Measurements from ENCODE around the gene RGL3. TPM values are rescaled to one million over a fixed set of nuclear protein-coding genes. Genes with fewer than 3 reads are reported as not detected.

RGL3 gene
- total and polyA plus RNA-seq, 2 of the 4 experiments (the other 2 are of a cell fraction): 0.18 to 0.62 TPM

DNA sequence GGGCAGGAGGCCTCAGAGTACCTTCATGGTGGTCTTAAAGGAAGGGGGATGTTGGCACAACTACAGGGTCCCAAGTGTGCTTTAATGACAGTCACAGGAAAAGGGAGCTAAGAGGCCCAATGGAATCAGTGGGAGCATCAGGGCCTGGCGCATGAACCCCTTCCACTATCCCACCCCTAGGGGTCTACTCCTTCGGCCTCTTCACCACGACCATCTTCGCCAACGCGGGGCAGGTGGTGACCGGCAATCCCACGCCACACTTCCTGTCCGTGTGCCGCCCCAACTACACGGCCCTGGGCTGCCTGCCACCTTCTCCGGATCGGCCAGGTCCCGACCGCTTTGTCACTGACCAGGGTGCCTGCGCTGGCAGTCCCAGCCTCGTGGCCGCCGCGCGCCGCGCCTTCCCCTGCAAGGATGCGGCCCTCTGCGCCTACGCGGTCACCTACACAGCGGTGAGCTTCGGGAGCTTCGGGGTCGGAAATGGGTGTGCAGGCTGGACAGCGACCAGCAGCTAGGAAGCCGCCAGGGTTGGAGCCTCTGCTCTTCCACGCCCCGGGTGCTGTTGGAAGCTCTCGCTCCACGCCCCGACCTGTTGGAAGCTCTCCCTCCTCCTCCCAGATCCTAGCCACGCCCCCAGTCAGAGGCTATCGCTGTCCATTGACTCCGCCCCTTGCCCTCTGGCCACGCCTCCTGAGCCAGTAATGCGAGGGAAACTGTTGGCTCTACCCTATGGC is 57.9 kb downstream of the RGL3 start:
- POLR2A ChIA-PET (ENCODE audit: unreplicated experiment): interaction anchor here (0.8 kb wide), 1 partner anchor 43 kb away, joined by 3 read pairs; no protein-coding TSS in a partner anchor
- peak; percentile 48; the same call in 1 of the 2 replicates for ATAC-seq (ENCODE audit: low read depth)
- Histone ChIP-seq H4K91ac (ENCODE audit: insufficient read depth, low read depth, low read length) (no peak overlapping the region), H2AFZ (replicated peaks; ENCODE audit: low read length, poor library complexity) (no peak overlapping the region), H3K4me1 (ENCODE audit: control insufficient read depth, insufficient read depth, low read length) (peaks cover 3% of the 10 kb centered on the region), H3K36me3 (ENCODE audit: control insufficient read depth, insufficient read depth, low read length) (peaks cover 39% of the 10 kb centered on the region), H3K27me3 (ENCODE audit: control insufficient read depth, insufficient read depth, low read length) (no peaks in the 10 kb centered on the region), H3K9ac (ENCODE audit: low read depth, low read length) (no peak overlapping the region), H4K8ac (ENCODE audit: low read depth in 2 of 2, low read length in 2 of 2) (no peak overlapping the region), H3K14ac (replicated peaks; ENCODE audit: low read depth, low read length) (no peak overlapping the region), H3K27ac (ENCODE audit: insufficient read depth, low read length) (no peak overlapping the region), H4K20me1 (ENCODE audit: insufficient read depth, low read length) (peaks cover 12% of the 10 kb centered on the region), H2BK15ac (ENCODE audit: low read depth, low read length) (no peak overlapping the region), H2BK5ac (ENCODE audit: low read depth, low read length, poor library complexity, severe bottlenecking) (no peak overlapping the region), H3K4me2 (ENCODE audit: low read depth, low read length) (no peak overlapping the region), H3K9me1 (ENCODE audit: insufficient read depth, low read length) (peaks cover 15% of the 10 kb centered on the region), H2AK5ac (ENCODE audit: low read depth, low read length) (no peak overlapping the region), H2BK20ac (ENCODE audit: low read depth, low read length) (no peak overlapping the region), H2BK120ac (ENCODE audit: low read depth, low read length) (no peak overlapping the region), H4K5ac (ENCODE audit: low read depth, low read length) (no peak overlapping the region), H3K23ac (ENCODE audit: low read depth, low read length) (no peak overlapping the region), H3K18ac (ENCODE audit: low read depth, low read length) (no peak overlapping the region), H3K79me1 (ENCODE audit: low read depth in 1 of 2, low read length in 2 of 2) (peaks cover 6 to 13% of the 10 kb centered on the region in 2 experiments; a peak in 3 of 4 replicates), H3K4ac (ENCODE audit: low read depth, low read length) (no peak overlapping the region), H2AK9ac (replicated peaks; ENCODE audit: low read depth, low read length, poor library complexity) (peak overlapping the region; percentile 24), H3K9me3 (ENCODE audit: control insufficient read depth, insufficient read depth, low read length) (no peaks in the 10 kb centered on the region), H3K56ac (ENCODE audit: extremely low read depth, insufficient read depth, low read length) (no peak overlapping the region), H3K4me3 (ENCODE audit: insufficient read depth, low read depth, low read length) (no peak overlapping the region)
- no peak for DNase-seq
- in situ Hi-C loops (cut with MboI; ENCODE audit: low sequenced_read_pairs) (no loop called here), intact Hi-C loops (cut with micrococcal nuclease) (no loop called here), dilution Hi-C loops (cut with HindIII; ENCODE audit: low sequenced_read_pairs, unreplicated experiment) (no loop called here)
- 76% methylated on average over 39 of the region's 43 CpGs; no CpG with 5 or more reads in 1 of the 2 experiments for WGBS, 2 experiments (ENCODE audit: extremely low coverage in 2 of 2, insufficient read length in 1 of 2)
- CTCF ChIA-PET: no interaction called here
- TF ChIP-seq CHD1 (IDR thresholded peaks at IDR 0.05; ENCODE audit: low read depth, low read length) (no peak), CEBPB (IDR thresholded peaks at IDR 0.05; ENCODE audit: low read depth, low read length) (no peak), MAZ (IDR thresholded peaks at IDR 0.05; ENCODE audit: borderline replicate concordance, low read depth, low read length) (no peak), MAFK (IDR thresholded peaks at IDR 0.05; ENCODE audit: low read depth, low read length) (no peak), FOS (IDR thresholded peaks at IDR 0.05; ENCODE audit: low read depth, low read length) (no peak), MXI1 (IDR thresholded peaks at IDR 0.05; ENCODE audit: borderline replicate concordance, low read depth, low read length) (no peak), RCOR1 (IDR thresholded peaks at IDR 0.05; ENCODE audit: insufficient replicate concordance, low read length) (no peak), POLR2A (IDR thresholded peaks at IDR 0.05; ENCODE audit: low read depth, low read length) (no peak), RAD21 (IDR thresholded peaks at IDR 0.05; ENCODE audit: low read length) (no peak), RFX5 (IDR thresholded peaks at IDR 0.05; ENCODE audit: low read depth, low read length) (no peak)
- TF ChIP-seq, protein P1, sequence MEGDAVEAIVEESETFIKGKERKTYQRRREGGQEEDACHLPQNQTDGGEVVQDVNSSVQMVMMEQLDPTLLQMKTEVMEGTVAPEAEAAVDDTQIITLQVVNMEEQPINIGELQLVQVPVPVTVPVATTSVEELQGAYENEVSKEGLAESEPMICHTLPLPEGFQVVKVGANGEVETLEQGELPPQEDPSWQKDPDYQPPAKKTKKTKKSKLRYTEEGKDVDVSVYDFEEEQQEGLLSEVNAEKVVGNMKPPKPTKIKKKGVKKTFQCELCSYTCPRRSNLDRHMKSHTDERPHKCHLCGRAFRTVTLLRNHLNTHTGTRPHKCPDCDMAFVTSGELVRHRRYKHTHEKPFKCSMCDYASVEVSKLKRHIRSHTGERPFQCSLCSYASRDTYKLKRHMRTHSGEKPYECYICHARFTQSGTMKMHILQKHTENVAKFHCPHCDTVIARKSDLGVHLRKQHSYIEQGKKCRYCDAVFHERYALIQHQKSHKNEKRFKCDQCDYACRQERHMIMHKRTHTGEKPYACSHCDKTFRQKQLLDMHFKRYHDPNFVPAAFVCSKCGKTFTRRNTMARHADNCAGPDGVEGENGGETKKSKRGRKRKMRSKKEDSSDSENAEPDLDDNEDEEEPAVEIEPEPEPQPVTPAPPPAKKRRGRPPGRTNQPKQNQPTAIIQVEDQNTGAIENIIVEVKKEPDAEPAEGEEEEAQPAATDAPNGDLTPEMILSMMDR (conservative IDR thresholded peaks at IDR 0.05; ENCODE audit: low read depth, low read length): no peak
- TF ChIP-seq, protein P2, sequence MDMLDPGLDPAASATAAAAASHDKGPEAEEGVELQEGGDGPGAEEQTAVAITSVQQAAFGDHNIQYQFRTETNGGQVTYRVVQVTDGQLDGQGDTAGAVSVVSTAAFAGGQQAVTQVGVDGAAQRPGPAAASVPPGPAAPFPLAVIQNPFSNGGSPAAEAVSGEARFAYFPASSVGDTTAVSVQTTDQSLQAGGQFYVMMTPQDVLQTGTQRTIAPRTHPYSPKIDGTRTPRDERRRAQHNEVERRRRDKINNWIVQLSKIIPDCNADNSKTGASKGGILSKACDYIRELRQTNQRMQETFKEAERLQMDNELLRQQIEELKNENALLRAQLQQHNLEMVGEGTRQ (IDR thresholded peaks at IDR 0.05; ENCODE audit: low read depth, low read length): no peak
- no TSS peak for BruUV-seq (replicated peaks)

All from IMR-90 (cell line).